BE2C (cell line): ENCODE data around the gene SIX4.

Experiments used
- DNase-seq: peaks from one replicate; pipeline ENCODE4 v3.0.0-alpha.2; 2020
- H3K27me3 ChIP-seq: fragments of 250-450 bp; sonication (Bioruptor Pico); 2 replicates; pipeline ENCODE4 v1.5.1; 2020; ENCODE audit warnings: mild to moderate bottlenecking
- H3K36me3 ChIP-seq: fragments of 250-450 bp; sonication (Bioruptor Pico); 2 replicates; pipeline ENCODE4 v1.5.1; 2020; ENCODE audit warnings: mild to moderate bottlenecking
- H3K4me1 ChIP-seq: fragments of 250-450 bp; sonication (Bioruptor Pico); 2 replicates; pipeline ENCODE4 v1.5.1; 2020
- H3K4me3 ChIP-seq: 2 replicates; pipeline ENCODE4 v1.5.1; 2011; ENCODE audit warnings: low read depth, low read length
- H3K9me3 ChIP-seq: fragments of 250-450 bp; sonication (Bioruptor Pico); 2 replicates; pipeline ENCODE4 v1.5.1; 2020
- CTCF ChIP-seq: IDR thresholded peaks from 2 replicates; pipeline ENCODE4 v1.5.1; 2012; ENCODE audit warnings: mild to moderate bottlenecking, low read depth, low read length

Gene SIX4

GRCh38 chr14:60679566-60680258, 44.4 kb downstream of the SIX4 start:
- Histone ChIP-seq H3K36me3 (no peaks in the 10 kb centered on the region), H3K27me3 (no peaks in the 10 kb centered on the region), H3K9me3 (no peaks in the 10 kb centered on the region), H3K4me3 (no peak overlapping the region), H3K4me1 (no peaks in the 10 kb centered on the region)
- TF ChIP-seq CTCF = no peak
- no peak for DNase-seq

GRCh38 chr14:60677701-60678100, 46.5 kb downstream of the SIX4 start:
- Histone ChIP-seq H3K36me3 (no peaks in the 10 kb centered on the region), H3K27me3 (no peaks in the 10 kb centered on the region), H3K4me3 (no peak overlapping the region), H3K4me1 (no peaks in the 10 kb centered on the region), H3K9me3 (no peaks in the 10 kb centered on the region)
- DNase-seq = no peak
- TF ChIP-seq CTCF = no peak

- DNase-seq = no peak
Measured at GRCh38 chr14:60670989-60671388, 53.2 kb downstream of the SIX4 start.

GRCh38 chr14:60668431-60669112, 55.6 kb downstream of the SIX4 start:
- Histone ChIP-seq H3K4me3 (no peak overlapping the region), H3K36me3 (no peaks in the 10 kb centered on the region), H3K9me3 (no peaks in the 10 kb centered on the region), H3K4me1 (no peaks in the 10 kb centered on the region), H3K27me3 (peaks cover 20% of the 10 kb centered on the region)
- no peak for TF ChIP-seq CTCF
- no peak for DNase-seq

More at GRCh38 chr14:60670989-60671388, 53.2 kb downstream of the SIX4 start:
- Histone ChIP-seq H3K9me3 (no peaks in the 10 kb centered on the region), H3K27me3 (peaks cover 5% of the 10 kb centered on the region; the same call in 1 of the 2 replicates), H3K4me3 (no peak overlapping the region), H3K4me1 (no peaks in the 10 kb centered on the region), H3K36me3 (no peaks in the 10 kb centered on the region)
- TF ChIP-seq CTCF = no peak

GRCh38 chr14:60665177-60665550, 59.0 kb downstream of the SIX4 start:
- TF ChIP-seq CTCF = no peak
- peaks cover 35% of the 10 kb centered on the region for H3K27me3 ChIP-seq
- no peak for DNase-seq
- H3K4me1 ChIP-seq = no peaks in the 10 kb centered on the region
- no peaks in the 10 kb centered on the region for H3K9me3 ChIP-seq
- H3K4me3 ChIP-seq = no peak overlapping the region
- no peaks in the 10 kb centered on the region for H3K36me3 ChIP-seq

GRCh38 chr14:60662982-60663381, 61.2 kb downstream of the SIX4 start:
- no peak for TF ChIP-seq CTCF
- H3K27me3 ChIP-seq = peaks cover 57% of the 10 kb centered on the region
- no peaks in the 10 kb centered on the region for H3K36me3 ChIP-seq
- DNase-seq = no peak
- H3K4me1 ChIP-seq = no peaks in the 10 kb centered on the region
- H3K4me3 ChIP-seq = no peak overlapping the region
- H3K9me3 ChIP-seq = no peaks in the 10 kb centered on the region
